Upper lobe of left lung (tissue), 6 donors: ENCODE measurements around the gene JAK3. TPM values are rescaled to one million over a fixed set of nuclear protein-coding genes. Genes with fewer than 3 reads are reported as not detected.

Source experiments
- ATAC-seq, 2 donors: fragments of 200-7000 bp; cut with Tn5 transposase; one replicate each; pipeline ENCODE4 v1.9.1; 2022; ENCODE audit warnings: mild to moderate bottlenecking in 2 of 2, moderate library complexity in 2 of 2; ENCODE audit not compliant: low FRiP score in 2 of 2
- DNase-seq, 2 donors: peaks; one replicate each; pipeline ENCODE4 v3.0.0-alpha.2; 2019 to 2020
- H3K27ac ChIP-seq, 4 donors: fragments of 200-600 bp; sonication (generic); one replicate each; pipeline ENCODE4 v1.5.1; 2016 to 2019
- H3K27me3 ChIP-seq, 4 donors: fragments of 200-600 bp; sonication (generic); one replicate each; pipeline ENCODE4 v1.5.1; 2017 to 2019
- H3K36me3 ChIP-seq, 4 donors: fragments of 200-600 bp; sonication (generic); one replicate each; pipeline ENCODE4 v1.5.1; 2016 to 2019
- H3K4me1 ChIP-seq, 4 donors: fragments of 200-600 bp; sonication (generic); one replicate each; pipeline ENCODE4 v1.5.1; 2018 to 2019
- H3K4me3 ChIP-seq, 4 donors: fragments of 200-600 bp; sonication (generic); one replicate each; pipeline ENCODE4 v1.5.1; 2017 to 2019; ENCODE audit warnings: mild to moderate bottlenecking in 2 of 4, moderate library complexity in 1 of 4
- H3K9me3 ChIP-seq, 4 donors: fragments of 200-600 bp; sonication (generic); one replicate each; pipeline ENCODE4 v1.5.1; 2018 to 2019
- EP300 ChIP-seq, 4 donors: sonication (generic); formaldehyde crosslinking; IDR thresholded peaks; one replicate each; pipeline ENCODE4 v1.5.1; 2017; ENCODE audit warnings: antibody characterized with exemption in 4 of 4, control low read depth in 2 of 4
- POLR2A ChIP-seq, 4 donors: fragments of 450-650 bp; IDR thresholded peaks; one replicate each; pipeline ENCODE4 v1.5.1; 2016 to 2017; ENCODE audit warnings: antibody characterized with exemption in 4 of 4, mild to moderate bottlenecking in 2 of 4
- POLR2AphosphoS5 ChIP-seq, 2 donors: sonication (generic); formaldehyde crosslinking; IDR thresholded peaks; one replicate each; pipeline ENCODE4 v1.5.1; 2017; ENCODE audit warnings: antibody characterized with exemption in 2 of 2
- WGBS, 2 donors: methylation state at CpG; one replicate each; pipeline ENCODE4 v1.1.5; 2017 to 2018; 5-methylcytosine and 5-hydroxymethylcytosine counted together
- total RNA-seq, 6 donors: library from RNA; depleted of rRNA in 4 of 6; stranded (reverse); fragments of >200 nt in 4 of 6; gene quantifications; one replicate each; pipeline versions ENCODE4 v1.1.0 to v1.2.1, GENCODE V29; 2016 to 2021
- TF ChIP-seq, protein P1 (sequence below), 6 experiments: fragments of 450-650 bp in 4 of 6; fragments of 200-600 bp in 2 of 6; sonication (generic) in 2 of 6; IDR thresholded peaks; one replicate each; pipeline ENCODE4 v1.5.1; 2016 to 2019; ENCODE audit warnings: antibody characterized with exemption in 6 of 6
- donor health status: DM: no; HTN: no; CAD: no; lungs with moderate emphysema.
- donor health status: DM: no; HTN: yes; CAD: no; lungs with severe emphysema.

The JAK3 gene
- total RNA-seq, 6 donors from 2014 or later = 11.0 to 25.1 (median 12.8) TPM

DNA sequence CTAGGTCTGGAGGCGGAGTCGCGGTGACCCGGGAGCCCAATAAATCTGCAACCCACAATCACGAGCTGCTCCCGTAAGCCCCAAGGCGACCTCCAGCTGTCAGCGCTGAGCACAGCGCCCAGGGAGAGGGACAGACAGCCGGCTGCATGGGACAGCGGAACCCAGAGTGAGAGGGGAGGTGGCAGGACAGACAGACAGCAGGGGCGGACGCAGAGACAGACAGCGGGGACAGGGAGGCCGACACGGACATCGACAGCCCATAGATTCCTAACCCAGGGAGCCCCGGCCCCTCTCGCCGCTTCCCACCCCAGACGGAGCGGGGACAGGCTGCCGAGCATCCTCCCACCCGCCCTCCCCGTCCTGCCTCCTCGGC, 24.1 kb upstream of the JAK3 start, which contains the start of gene SLC5A5:
TSS of gene SLC5A5 (plus strand) at position 68 of the 373 bp plus-strand sequence. CDS start 375 bp downstream, outside the sequence.
- WGBS, 2 donors = 9% methylated on average over 15 of the region's 26 CpGs; no CpG with 5 or more reads in 1 of the 2 donors
- DNase-seq = no peak
- Histone ChIP-seq H3K27me3 (peaks cover 0 to 40% (median 26%) of the 10 kb centered on the region in 4 donors), H3K36me3 (no peaks in the 10 kb centered on the region), H3K4me3 (peak within 1 kb of the TSS in 2 of 4 donors; percentile 11 to 19), H3K9me3 (no peaks in the 10 kb centered on the region), H3K27ac (no peak within 1 kb of the TSS), H3K4me1 (peaks cover 16 to 31% (median 22%) of the 10 kb centered on the region in 4 donors)
- TF ChIP-seq POLR2A (IDR thresholded peaks at IDR 0.05) (no peak), POLR2AphosphoS5 (IDR thresholded peaks at IDR 0.05) (no peak), EP300 (IDR thresholded peaks at IDR 0.05) (no peak)
- TF ChIP-seq, protein P1, sequence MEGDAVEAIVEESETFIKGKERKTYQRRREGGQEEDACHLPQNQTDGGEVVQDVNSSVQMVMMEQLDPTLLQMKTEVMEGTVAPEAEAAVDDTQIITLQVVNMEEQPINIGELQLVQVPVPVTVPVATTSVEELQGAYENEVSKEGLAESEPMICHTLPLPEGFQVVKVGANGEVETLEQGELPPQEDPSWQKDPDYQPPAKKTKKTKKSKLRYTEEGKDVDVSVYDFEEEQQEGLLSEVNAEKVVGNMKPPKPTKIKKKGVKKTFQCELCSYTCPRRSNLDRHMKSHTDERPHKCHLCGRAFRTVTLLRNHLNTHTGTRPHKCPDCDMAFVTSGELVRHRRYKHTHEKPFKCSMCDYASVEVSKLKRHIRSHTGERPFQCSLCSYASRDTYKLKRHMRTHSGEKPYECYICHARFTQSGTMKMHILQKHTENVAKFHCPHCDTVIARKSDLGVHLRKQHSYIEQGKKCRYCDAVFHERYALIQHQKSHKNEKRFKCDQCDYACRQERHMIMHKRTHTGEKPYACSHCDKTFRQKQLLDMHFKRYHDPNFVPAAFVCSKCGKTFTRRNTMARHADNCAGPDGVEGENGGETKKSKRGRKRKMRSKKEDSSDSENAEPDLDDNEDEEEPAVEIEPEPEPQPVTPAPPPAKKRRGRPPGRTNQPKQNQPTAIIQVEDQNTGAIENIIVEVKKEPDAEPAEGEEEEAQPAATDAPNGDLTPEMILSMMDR (IDR thresholded peaks at IDR 0.05) = no peak
- peak in 1 of 2 donors; percentile 5 for ATAC-seq

DNA sequence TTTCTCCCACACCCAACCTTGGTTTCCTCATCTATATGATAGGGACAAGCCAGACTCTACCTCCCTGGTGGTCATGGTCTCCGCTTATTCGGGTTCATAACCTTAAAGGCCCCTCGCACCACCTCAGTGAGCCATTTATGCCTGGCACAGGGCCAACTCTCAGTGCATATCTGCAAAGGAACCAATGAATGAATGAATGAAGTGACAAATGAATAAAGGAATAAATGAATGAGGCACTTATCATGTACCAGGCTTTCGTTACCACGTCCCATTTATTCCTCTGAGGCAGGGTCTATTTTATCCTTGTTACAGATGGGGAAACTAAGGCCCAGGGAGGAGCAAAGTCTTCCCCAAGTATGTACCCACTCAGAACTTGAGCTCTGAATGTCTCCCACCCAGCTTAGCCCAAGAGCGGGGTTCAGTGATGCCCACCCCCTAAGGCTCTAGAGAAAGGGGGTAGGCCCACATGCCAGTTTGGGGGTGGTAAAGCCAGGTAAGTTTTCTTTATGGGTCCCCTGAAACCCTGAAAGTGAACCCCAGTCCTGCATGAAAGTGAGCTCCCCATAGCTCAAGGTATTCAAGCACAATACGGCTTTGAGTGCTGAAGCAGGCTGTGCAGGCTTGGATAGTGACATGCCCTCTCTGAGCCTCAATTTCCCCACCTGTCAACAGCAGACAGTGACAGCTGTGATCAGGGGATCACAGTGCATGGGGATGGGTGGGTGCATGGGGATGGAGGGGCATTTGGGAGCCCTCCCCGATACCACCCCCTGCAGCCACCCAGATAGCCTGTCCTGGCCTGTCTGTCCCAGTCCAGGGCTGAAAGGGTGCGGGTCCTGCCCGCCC, 23.5 kb upstream of the JAK3 start:
- no peak overlapping the region for H3K27ac ChIP-seq
- WGBS, 2 donors = 64 to 88% methylated on average over 7 to 10 of the region's 10 CpGs
- ATAC-seq = no peak
- TF ChIP-seq EP300 (IDR thresholded peaks at IDR 0.05) (no peak), POLR2AphosphoS5 (IDR thresholded peaks at IDR 0.05) (no peak), POLR2A (IDR thresholded peaks at IDR 0.05) (no peak)
- TF ChIP-seq, protein P1 (IDR thresholded peaks at IDR 0.05) = no peak
- peaks cover 16 to 31% (median 22%) of the 10 kb centered on the region in 4 donors for H3K4me1 ChIP-seq
- no peaks in the 10 kb centered on the region for H3K36me3 ChIP-seq
- H3K9me3 ChIP-seq = no peaks in the 10 kb centered on the region
- no peak for DNase-seq
- H3K27me3 ChIP-seq = peaks cover 0 to 40% (median 26%) of the 10 kb centered on the region in 4 donors
- H3K4me3 ChIP-seq = peak overlapping the region in 1 of 4 donors; percentile 19

DNA sequence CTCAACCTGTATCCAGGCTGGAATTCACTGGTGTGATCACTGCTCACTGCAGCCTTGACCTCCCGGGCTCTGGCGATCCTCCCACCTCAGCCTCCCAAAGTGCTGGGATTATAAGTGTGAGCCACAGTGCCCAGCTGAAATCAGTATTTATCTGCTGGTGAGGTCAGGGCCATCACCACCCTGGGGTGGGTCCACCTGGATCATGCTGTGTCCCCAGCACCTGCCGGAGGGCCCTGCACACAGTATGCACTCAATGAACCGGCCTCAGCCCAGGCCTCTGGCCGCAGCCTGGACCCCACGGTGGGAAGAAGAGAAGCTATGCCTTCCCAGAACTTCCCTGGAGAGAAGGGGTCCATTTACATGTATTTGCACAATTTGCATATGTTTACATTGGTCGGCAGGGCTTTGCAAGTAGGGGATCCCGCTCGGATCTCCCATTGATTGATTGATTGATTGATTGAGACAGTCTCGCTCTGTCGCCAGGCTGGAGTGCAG, 21.4 kb upstream of the JAK3 start:
- TF ChIP-seq, protein P1 (IDR thresholded peaks at IDR 0.05) = no peak
- TF ChIP-seq POLR2AphosphoS5 (IDR thresholded peaks at IDR 0.05) (no peak), EP300 (IDR thresholded peaks at IDR 0.05) (no peak), POLR2A (IDR thresholded peaks at IDR 0.05) (no peak)
- Histone ChIP-seq H3K27me3 (peaks cover 0 to 40% (median 24%) of the 10 kb centered on the region in 4 donors), H3K4me1 (peaks cover 16 to 30% (median 27%) of the 10 kb centered on the region in 4 donors), H3K27ac (no peak overlapping the region), H3K9me3 (no peaks in the 10 kb centered on the region), H3K36me3 (peaks cover 0 to 18% (median 10%) of the 10 kb centered on the region in 4 donors), H3K4me3 (no peak overlapping the region)
- DNase-seq = no peak
- WGBS, 2 donors = 53 to 65% methylated on average over 5 to 11 of the region's 11 CpGs
- no peak for ATAC-seq

DNA sequence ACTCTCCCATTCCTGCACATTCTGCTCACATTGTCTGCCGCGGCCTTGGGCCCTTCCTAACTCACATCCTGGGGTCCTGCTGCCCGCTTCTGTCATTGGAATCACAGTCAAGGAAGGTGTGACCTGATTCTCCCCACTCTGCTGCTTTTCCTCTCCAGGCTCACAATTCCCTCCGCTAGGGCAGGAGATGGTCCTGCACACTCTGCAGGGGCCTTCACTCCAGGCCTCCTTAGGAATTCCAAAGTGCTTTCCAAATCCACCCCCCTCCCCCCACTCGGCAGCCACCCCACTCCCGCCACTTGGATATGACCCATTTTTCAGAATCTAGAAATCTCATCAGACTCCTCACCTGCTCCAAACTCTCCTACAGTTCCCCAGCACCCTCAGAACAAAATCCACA, 20.9 kb upstream of the JAK3 start:
- no peak for DNase-seq
- Histone ChIP-seq H3K36me3 (peaks cover 3 to 23% (median 15%) of the 10 kb centered on the region in 4 donors), H3K27me3 (peaks cover 0 to 36% (median 20%) of the 10 kb centered on the region in 4 donors), H3K4me1 (peaks cover 14 to 25% (median 22%) of the 10 kb centered on the region in 4 donors), H3K4me3 (no peak overlapping the region), H3K9me3 (no peaks in the 10 kb centered on the region), H3K27ac (no peak overlapping the region)
- no peak for ATAC-seq
- TF ChIP-seq POLR2A (IDR thresholded peaks at IDR 0.05) (no peak), POLR2AphosphoS5 (IDR thresholded peaks at IDR 0.05) (no peak), EP300 (IDR thresholded peaks at IDR 0.05) (no peak)
- TF ChIP-seq, protein P1 (IDR thresholded peaks at IDR 0.05) = no peak
- 61 to 75% methylated on average over 6 of the region's 6 CpGs for WGBS, 2 donors
